HG02798 (cell line): ENCODE data around the gene CDC42EP1.
A peak's percentile ranks its signal among the peaks of the same experiment; 100 is the strongest.
"Not testable (repeated sequence)": the region's sequence is repeated elsewhere in the genome, so short reads cannot be mapped to it uniquely, and the experiment has no call there.

Source experiments
- ATAC-seq: cut with Tn5 transposase; IDR thresholded peaks from one replicate; pipeline ENCODE4 v1.9.1; 2021; ENCODE audit warnings: mild to moderate bottlenecking; ENCODE audit not compliant: unreplicated experiment, poor library complexity

CDC42EP1 gene

DNA sequence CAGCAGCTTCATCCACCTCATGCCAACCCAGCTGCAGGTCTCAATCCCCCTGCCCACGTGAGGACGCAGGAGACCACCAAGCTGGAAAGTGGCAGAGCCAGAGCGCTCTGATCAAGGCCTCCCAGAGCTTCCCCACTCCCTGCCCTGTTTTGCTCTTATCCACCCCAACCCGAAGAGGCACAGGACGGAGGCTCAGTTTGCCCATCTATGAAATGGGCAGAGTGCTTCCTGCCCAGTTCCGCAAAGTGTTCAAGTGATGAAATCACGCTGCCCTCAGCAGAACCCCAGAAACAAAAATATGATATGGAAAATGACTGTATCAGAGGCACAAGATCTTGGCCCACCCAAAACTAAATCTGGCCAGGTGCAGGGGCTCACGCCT is 11.7 kb downstream of the CDC42EP1 start:
- no peak for ATAC-seq

DNA sequence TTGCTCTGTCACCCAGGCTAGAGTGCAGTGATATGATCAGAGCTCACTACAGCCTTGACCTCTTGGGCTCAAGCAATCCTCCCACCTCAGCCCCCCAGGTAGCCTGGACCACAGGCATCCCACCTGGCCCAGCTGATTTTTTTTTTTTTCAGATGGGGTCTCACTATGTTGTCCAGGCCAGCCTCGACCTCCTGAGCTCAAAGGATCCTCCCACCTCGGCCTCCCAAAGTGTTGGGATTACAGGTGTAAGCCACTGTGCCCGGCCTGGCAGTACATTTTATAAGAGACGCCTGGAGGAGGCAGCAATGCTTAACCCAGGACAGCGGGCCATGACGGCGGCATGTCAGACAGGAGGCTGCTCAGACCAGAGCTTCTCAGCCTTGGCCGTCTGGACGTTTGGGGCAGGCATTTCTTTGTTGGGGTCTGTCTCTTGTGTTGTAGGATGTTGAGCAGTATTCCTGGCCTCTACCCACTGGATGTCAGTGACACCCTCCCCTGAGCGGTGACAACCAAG is 15.3 kb downstream of the CDC42EP1 start:
- no peak for ATAC-seq

DNA sequence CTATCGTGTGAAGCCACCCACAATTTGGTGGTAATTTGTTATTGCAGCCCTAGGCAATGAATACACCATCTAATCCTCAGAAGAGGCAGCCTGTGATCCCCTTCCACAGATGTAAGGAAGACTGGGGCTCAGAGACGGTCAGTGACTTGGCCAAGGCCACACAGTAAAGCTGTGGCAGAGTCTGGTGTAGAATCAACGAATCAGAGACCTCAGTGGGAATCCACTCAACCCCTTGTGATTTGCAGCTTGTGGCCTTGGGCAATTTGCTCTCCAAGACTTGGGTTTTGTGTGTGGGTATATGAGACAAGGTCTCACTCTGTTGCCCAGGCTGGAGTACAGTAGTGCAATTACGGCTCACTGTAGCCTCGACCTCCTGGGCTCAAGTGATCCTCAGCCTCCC is 17.7 kb downstream of the CDC42EP1 start:
- ATAC-seq: no peak

DNA sequence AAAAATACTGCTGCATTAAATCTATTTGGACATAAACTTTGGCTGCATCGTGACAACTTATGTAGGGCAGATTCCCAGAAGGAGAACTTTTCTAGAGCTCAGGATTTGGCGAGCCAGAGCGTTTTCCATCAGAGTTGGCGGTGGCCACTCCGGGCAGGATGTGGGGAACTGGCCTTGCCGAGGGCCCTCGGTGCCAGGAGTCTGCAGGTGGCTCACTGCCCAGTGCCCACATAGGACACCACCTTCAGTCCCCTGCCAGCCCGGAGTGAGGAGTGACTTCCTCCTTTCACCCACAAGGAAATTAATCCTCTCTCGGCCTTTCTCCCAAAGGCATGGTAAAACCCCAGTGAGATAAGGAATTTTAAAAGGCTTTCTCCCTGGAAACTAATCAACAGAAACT is 21.2 kb downstream of the CDC42EP1 start:
- ATAC-seq: no peak

DNA sequence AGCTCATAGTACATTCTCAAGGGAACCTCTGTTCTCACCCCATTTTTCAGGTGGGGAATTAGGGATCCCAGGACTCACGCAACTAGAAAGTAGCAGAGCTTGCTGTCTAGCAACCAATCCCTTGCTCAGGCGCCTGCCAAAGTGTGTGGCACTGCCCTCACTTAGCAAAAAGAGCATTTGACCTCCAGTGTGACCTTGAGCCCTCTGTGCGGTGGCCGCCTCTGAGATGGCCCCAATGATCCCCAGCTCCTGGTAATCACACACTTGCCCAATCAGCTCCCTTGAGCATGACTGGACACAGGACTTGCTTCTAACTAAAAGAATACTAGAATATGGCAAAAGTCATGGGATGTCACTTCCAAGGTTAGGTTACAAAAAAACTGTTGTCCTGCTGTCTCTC is 22.2 kb downstream of the CDC42EP1 start:
- ATAC-seq: no peak

DNA sequence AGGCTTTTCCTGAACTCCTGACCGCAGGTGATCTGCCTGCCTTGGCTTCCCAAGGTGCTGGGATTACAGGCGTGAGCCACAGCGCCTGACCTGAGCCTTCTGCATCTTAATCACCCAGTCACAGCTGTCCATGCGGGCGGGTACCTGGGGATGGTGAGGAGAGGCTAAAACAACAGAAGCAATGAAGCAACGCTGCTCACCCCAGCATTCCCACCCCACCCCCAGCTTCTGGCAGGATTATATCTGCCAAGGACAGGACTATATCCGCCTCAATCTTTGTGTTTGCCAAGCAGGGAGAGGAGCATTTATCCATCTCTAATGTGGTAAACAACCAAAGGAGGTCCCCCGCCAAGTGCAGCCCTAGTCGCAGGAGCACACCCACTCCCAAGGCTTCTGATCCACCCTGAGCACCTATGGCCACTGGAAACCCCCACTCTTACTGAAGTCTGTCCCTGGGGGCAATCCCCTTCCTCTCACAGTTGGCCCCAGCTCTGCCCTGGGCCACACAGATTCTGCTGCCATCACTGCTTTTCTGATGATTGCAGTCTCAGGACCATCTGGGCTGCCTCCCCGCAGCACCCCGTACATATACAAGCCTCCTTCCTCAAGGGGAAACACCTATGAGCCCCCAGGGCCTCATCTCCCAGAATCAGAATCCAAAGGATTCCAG is 28.4 kb downstream of the CDC42EP1 start:
- no peak for ATAC-seq

DNA sequence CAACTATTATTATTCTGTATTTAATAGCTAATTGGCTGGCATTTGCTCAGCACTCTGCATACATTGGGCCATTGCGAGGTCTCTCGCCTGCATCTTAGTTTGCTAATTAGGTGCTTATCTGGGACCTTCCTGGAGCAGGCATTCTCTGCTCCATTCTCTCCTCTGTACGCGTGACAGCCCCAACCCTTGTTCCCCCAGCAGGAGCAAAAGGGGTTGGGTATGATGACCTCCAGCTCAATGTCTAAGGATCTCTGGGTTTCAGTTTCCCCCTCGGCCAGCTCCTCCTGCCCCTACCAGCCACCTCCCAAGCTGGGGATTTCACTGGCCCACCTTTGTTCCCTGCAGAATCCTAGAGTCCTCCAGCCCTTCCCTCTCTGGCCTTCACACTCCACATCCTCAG is 29.4 kb downstream of the CDC42EP1 start:
- ATAC-seq: no peak

DNA sequence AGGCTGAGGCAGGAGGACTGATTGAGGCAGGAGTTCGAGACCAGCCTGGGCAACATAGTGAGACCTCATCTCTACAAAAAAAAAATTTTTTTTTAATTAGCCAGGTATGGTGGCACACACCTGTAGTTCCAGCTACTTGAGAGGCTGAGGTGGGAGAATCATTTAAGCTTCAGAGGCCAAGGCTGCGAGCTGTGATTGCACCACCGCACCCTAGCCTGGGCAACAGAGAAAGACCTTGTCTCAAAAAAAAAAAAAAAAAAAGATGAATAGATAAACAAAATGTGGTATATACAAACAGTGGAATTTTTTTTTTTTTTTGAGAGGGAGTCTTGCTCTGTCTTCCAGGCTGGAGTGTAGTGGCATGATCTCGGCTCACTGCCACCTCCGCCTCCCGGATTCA is 30.8 kb downstream of the CDC42EP1 start:
- not testable (repeated sequence) for ATAC-seq

DNA sequence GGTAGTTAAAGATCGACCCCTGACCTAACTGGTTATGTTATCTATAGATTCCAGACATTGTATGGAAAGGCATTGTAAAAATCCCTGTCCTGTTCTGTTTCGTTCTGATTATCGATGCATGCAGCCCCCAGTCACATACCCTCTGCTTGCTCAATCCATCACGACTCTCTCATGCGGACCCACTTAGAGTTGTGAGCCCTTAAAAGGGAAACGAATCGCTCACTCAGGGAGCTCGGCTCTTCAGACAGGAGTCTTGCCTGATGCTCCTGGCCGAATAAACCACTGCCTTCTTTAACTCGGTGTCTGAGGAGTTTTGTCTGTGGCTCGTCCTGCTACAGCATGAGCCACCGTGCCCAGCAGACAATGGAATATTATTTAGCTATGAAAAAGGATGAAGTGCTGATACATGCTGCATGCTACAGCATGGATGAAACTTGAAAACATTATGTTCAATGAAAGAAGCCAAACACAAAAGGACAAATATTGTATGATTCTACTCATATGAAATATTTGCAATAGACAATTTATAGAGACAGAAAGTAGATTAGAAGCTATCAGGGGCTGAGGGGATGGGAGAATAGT is 31.6 kb downstream of the CDC42EP1 start:
- ATAC-seq: no peak

DNA sequence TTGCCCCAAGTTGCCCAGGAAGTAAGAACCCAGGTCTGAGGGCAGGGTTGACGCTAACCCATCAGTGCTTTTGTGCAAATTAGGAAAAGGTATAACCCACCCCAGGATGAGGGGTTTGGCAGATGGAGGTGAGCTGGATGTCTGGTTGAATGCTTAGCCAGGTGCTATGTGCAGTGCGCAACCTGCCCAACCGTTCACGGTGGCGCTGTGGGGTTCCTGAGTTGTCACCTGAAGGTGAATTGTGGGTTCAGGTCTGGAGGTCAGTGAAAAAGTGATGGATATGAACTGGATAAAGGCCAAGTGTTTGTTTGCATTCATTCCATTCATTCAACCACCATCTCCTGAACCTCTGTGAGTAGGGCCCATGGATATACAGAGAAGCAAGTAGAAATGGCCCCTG is 34.0 kb downstream of the CDC42EP1 start:
- no peak for ATAC-seq

DNA sequence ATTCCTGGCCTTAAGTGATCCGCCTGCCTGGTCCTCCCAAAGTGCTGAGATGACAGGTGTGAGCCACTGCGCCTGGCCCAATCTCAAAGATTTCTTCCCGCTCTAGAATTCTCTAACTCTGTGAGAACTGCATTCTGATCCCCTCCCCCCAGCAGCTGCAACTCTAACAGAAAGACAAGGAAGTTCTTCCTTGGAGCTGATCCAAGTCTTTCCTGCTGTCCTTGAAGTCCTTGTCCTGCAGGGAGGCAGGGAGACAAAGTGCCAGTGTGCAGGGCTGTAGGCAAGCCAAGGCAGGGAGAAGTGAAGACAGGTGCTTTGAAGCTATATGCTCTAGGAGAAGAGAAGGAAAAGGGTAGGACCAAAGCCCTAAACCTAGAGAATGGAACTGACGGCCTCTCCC is 38.9 kb downstream of the CDC42EP1 start:
- ATAC-seq: no peak

DNA sequence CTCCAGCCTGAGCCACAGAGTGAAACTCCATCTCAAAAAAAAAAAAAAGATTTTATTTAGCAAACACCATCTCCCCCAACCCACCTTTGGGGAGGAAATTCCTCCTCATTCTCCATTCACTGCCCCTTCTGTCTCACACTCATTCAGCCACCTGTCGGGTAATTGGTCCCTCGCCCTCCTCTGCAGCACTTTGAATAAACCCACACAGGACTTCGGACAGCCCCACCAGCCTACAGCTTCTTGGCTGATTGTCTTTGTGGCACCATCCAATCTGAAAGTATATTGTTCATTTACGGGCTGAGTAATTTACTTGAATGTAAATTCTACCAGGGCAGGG is 40.9 kb downstream of the CDC42EP1 start:
- ATAC-seq: no peak

DNA sequence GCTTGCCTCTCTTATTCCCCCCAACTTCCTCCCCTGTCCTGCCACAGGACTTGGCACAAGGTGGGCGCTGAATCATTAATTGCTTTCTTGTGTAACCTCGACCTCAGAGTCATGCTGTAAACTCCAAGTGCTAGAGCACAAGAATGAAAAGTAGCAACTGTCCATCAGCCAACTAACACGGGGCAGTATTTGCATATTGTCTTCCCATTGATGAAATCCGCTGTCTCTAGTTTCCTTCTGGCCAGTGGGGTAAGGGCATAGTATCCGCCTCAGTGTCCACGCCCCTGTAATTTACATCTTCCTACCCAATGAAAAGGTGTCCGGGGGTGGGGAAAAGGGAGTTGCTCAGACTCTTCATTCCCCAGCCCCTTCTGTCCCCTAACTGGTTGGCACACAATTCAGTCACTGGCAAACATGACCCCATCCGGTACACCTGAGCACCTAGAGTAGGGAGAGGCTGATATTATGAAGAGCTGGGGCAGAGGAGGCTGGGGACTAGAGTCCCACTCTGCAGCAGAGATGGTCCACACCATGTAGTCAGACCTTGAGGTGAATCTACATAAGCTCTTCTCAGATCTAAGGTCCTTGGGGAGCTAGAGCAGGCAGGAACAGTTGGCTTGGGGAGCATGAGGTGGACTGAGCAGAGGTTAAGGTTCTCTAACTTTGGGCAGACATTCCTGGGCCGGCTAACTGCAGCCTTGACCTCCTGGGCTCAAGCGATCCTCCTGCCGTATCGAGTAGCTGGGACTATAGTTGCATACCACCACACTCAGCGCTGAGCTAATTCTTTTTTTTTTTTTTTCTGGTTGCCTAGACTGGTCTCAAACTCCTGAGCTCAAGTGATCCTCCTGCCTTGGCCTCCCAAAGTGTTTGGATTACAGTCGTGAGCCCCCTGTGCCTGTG is 41.5 kb downstream of the CDC42EP1 start:
- no peak for ATAC-seq

DNA sequence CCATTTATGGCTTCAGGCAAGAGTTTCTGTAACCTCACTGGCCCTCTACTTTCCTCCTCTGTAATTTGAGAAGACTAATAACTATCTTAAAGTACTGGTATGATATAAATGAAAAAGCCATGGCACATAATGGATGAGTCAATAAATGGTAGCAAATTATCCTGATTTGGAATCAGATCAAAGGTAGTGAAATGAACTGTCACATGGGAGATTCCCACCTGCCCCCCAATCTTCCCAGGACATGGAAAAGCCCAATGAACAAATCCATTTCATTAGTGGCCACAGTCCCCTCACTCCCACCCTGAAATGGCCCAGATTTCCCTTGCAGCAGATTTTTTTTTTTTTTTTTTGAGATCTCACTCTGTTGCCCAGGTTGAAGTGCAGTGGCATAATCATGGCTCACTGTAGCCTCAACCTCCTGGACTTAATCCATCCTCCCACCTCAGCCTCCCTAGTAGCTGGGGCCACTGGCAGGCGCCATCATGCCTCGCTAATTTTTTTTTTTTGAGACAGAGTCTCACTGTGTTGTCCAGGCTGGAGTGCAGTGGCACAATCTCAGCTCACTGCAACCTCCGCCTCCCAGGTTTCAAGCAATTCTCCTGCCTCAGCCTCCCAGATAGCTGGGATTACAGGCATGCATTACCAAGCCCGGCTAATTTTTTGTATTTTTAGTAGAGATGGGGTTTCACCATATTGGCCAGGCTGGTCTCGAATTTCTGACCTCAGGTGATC is 42.4 kb downstream of the CDC42EP1 start:
- ATAC-seq: not testable (repeated sequence)

DNA sequence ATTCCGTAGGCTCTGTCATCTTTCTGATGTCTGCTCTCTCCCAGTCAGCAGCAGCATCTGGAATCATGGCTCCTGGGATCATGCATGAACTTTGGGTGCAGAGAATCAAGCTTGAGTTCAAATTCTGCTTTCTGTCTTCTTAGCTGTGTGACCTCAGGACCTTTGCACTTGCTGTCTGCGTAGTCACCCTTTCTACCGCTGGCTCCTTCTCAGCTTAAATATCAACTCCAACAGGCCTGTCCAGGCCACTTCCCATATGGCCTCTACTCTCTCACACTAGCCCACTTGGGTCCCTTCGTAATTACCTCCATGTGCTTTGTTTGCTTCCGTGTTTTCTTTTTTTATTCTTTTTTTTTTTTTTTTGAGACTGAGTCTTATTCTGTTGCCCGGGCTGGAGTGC is 43.8 kb downstream of the CDC42EP1 start:
- ATAC-seq: no peak

DNA sequence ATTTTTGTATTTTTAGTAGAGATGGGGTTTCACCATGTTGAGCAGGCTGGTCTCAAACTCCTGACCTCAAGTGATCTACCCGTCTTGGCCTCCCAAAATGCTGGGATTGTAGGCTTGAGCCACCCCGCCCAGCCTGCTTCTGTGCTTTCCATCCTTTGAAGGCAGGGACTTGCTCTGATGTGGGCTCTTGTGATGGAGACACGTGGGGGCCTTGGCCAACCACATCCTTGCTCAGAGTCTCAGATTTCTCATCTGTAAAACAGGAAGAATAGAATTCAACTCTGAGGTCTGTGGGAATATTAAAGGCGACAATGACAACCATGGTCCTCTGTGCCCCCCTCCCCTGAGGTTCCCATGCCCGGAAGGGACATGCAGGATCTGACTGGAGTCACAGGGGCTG is 44.6 kb downstream of the CDC42EP1 start:
- ATAC-seq: no peak

DNA sequence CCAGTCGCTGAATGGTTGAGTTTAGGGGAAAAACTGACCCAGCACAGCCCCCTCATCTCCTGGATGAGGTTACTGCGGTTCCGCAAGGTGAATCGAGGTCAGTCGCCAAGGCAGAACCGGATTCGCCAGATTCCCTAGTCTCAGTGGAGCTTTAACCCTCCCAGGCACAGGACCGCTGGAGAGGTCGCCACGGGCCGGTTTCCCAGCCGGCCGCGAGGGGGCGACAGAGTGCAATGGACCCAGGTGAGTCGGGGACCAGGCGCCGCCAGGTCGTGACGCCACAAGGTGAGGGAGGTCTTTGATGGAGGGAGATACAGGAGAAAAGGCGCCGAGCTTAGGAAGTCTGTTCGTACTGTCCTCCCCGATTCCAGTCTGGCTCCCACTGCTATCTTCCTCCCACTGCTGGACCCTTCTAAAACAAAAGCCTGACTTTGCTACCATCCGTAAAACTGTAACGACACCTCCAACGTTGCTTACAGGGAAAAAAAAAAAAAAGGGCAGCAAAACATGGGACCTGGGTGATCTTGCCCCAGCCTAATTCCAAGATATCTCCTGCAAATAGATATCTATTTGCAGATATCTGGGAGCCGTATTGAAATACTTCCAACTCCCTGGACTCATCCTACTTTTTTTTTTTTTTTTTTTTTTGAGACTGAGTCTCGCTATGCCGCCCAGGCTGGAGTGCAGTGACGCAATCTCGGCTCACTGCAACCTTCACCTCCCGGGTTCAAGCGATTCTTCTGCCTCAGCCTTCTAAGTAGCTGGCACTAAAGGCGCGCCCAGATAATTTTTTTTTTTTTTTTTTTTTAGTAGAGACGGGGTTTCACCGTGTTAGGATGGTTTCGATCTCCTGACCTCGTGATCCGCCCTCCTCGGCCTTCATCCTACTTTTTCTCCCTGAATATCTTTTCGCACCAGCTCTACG is 47.0 kb downstream of the CDC42EP1 start:
- ATAC-seq: peak; percentile 27

DNA sequence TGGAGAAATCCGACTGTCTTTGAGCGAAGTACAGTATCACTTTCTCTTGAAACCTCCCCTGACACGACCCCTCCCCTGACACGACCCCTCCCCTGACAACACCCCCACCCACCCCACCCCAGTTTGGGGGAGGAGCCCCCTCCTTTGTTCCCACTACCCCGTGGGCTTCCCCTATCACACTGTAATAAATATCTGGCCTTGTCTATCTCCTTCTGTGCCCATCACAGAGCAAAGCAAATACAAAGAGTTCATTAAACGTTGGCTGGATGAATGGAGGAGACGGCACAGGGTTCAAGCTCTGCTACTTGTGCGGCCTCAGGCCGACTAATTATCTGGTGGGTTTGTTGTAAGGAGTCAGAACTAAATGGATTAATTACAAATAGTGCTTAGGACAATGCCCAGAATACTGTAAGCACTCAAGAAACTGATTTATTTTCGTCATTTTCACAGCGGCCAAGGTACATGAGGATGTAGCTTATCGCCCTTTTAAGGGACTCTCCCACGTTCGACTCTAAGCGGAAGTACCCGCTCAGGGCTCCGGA is 47.7 kb downstream of the CDC42EP1 start:
- no peak for ATAC-seq

DNA sequence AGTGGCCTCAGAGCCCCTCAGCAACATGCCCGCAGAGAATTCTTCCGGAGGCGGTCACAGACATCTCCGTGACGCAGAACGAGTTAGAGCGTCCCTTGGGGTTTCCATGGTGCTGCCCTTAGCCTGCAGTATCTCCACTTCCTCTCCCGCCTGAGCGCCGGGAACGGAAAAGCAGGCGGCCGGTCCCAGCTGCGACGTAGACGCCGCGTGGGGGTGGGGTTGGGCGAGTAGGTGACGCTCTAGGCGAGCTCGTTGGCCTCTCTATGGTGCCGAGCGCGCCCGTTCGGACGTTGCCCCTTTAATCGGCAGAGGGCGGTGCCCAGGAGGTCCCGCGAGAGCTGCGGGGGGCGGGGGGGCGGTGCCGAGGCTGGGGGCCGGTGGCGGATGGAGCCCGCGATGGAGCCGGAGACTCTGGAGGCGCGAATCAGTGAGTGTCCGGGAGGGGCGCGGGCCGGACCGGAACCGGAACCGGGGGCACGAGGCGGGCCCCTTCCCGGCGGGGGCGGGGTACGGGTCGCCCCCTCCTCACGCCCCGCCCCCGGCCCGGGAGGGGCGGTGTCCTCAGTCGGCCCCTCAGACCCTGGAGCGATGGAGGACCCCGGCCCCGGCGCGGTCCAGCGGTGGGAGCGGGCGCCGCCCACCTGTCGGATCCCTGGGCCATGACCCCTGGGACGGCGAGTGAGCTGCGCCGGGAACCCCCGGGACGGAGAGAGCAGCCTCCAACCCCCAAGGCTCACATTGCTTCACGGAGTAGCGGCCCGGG is 48.4 kb downstream of the CDC42EP1 start, which contains the start of gene GGA1:
Gene GGA1, plus strand, starts transcription at position 358 of the 763 bp plus-strand sequence. Its CDS starts 27 bp downstream, at position 385.
- peak; percentile 84 for ATAC-seq
